GM12878 (cell line): ENCODE data around the gene MTIF2. TPM values are rescaled to one million over a fixed set of nuclear protein-coding genes. Genes with fewer than 3 reads are reported as not detected.
A peak's percentile ranks its signal among the peaks of the same experiment; 100 is the strongest.

Experiments
- CBX5 ChIP-seq: sonication (generic); IDR thresholded peaks from 2 replicates; pipeline ENCODE4 v1.6.1; 2016; ENCODE audit warnings: low read depth, moderate library complexity, mild to moderate bottlenecking, inconsistent platforms
- E4F1 ChIP-seq: fragments of 450-650 bp; IDR thresholded peaks from 2 replicates; pipeline ENCODE4 v1.6.1; 2018; ENCODE audit warnings: borderline replicate concordance, mild to moderate bottlenecking; ENCODE audit not compliant: partially characterized antibody
- ETV6 ChIP-seq, 2 experiments: fragments of 450-650 bp in 1 of 2; IDR thresholded peaks in 1 of 2; conservative IDR thresholded peaks in 1 of 2; 2 replicates each; pipeline ENCODE4 v1.6.1; 2014; ENCODE audit warnings: antibody characterized with exemption in 1 of 2, borderline replicate concordance in 1 of 2, low read depth in 1 of 2, mild to moderate bottlenecking in 1 of 2, moderate library complexity in 1 of 2
- IKZF1 ChIP-seq: fragments of 450-650 bp; conservative IDR thresholded peaks from 2 replicates; pipeline ENCODE4 v1.6.1; 2017; ENCODE audit warnings: antibody characterized with exemption, mild to moderate bottlenecking
- NFYA ChIP-seq: IDR thresholded peaks from 2 replicates; pipeline ENCODE4 v1.6.1; 2011; ENCODE audit warnings: low read depth, mild to moderate bottlenecking, low read length, improper control_type of control experiment, borderline replicate concordance
- NFYB ChIP-seq: IDR thresholded peaks from 2 replicates; pipeline ENCODE4 v1.6.1; 2011; ENCODE audit warnings: low read depth, mild to moderate bottlenecking, low read length, improper control_type of control experiment, moderate library complexity; ENCODE audit not compliant: insufficient read depth
- NR2F1 ChIP-seq: fragments of 450-650 bp; conservative IDR thresholded peaks from 2 replicates; pipeline ENCODE4 v1.6.1; 2017; ENCODE audit warnings: mild to moderate bottlenecking
- RELB ChIP-seq: fragments of 450-650 bp; IDR thresholded peaks from 2 replicates; pipeline ENCODE4 v1.6.1; 2017; ENCODE audit warnings: low read depth, mild to moderate bottlenecking, moderate library complexity
- SP1 ChIP-seq: IDR thresholded peaks from one replicate; pipeline ENCODE4 v1.6.1; 2011; ENCODE audit warnings: low read depth, low read length
- SRF ChIP-seq, 2 experiments: IDR thresholded peaks; 2 replicates each; pipeline ENCODE4 v1.6.1; 2011; ENCODE audit warnings: low read depth in 2 of 2, low read length in 2 of 2, mild to moderate bottlenecking in 1 of 2, moderate library complexity in 1 of 2
- STAT3 ChIP-seq: IDR thresholded peaks from 2 replicates; pipeline ENCODE4 v1.6.1; 2011; ENCODE audit warnings: low read depth, low read length, improper control_type of control experiment
- USF1 ChIP-seq: IDR thresholded peaks from 2 replicates; pipeline ENCODE4 v1.6.1; 2011; ENCODE audit warnings: borderline replicate concordance, low read depth, mild to moderate bottlenecking, moderate library complexity, mixed read lengths, low read length; ENCODE audit not compliant: insufficient read depth; ENCODE audit errors: extremely low read length
- polyA plus RNA-seq, 11 experiments: library from polyadenylated mRNA; depleted of rRNA in 4 of 11; unstranded in 6 of 11; stranded (reverse) in 5 of 11; fragments of >200 nt; fragmentation: Nextera tagmentation in 4 of 11; fragmentation: Illumina TruSeq in 1 of 11; extraction: Ambion mirVana in 4 of 11; extraction: Trizol in 1 of 11; gene quantifications; 1 replicate in 1 of 11; 2 replicates in 10 of 11; pipeline versions ENCODE4 v1.2.1 to v1.2.3, GENCODE V29; 2011 to 2016; ENCODE audit warnings: inconsistent platforms in 2 of 11, missing spikeins in 2 of 11, low read depth in 1 of 11
- total RNA-seq, 4 experiments: library from RNA; depleted of rRNA in 3 of 4; stranded (reverse); fragments of >200 nt in 3 of 4; fragmentation: Illumina TruSeq in 1 of 4; extraction: Trizol in 1 of 4; gene quantifications; 2 replicates each; pipeline versions ENCODE4 v1.2.1 to v1.2.3, GENCODE V29; 2013 to 2021
- TF ChIP-seq, protein P1 (sequence below): fragments of 450-650 bp; IDR thresholded peaks from 2 replicates; pipeline ENCODE4 v1.6.1; 2018; ENCODE audit warnings: mild to moderate bottlenecking, low read depth, moderate library complexity; ENCODE audit not compliant: partially characterized antibody
- TF ChIP-seq, protein P2 (sequence below): fragments of 450-650 bp; IDR thresholded peaks from 2 replicates; pipeline ENCODE4 v1.6.1; 2017; ENCODE audit warnings: mild to moderate bottlenecking, low read depth, inconsistent platforms; ENCODE audit not compliant: poor library complexity, severe bottlenecking
- TF ChIP-seq, protein P3 (sequence below): fragments of 150-350 bp; IDR thresholded peaks from 2 replicates; pipeline ENCODE4 v1.6.1; 2016; ENCODE audit warnings: low read depth, low read length

Gene MTIF2
- total and polyA plus RNA-seq, 10 of the 15 experiments (the other 5 are each of a cell fraction or from before 2014, with no cell fraction given) = 26.4 to 63.7 (median 40.0) TPM

- TF ChIP-seq, protein P1, sequence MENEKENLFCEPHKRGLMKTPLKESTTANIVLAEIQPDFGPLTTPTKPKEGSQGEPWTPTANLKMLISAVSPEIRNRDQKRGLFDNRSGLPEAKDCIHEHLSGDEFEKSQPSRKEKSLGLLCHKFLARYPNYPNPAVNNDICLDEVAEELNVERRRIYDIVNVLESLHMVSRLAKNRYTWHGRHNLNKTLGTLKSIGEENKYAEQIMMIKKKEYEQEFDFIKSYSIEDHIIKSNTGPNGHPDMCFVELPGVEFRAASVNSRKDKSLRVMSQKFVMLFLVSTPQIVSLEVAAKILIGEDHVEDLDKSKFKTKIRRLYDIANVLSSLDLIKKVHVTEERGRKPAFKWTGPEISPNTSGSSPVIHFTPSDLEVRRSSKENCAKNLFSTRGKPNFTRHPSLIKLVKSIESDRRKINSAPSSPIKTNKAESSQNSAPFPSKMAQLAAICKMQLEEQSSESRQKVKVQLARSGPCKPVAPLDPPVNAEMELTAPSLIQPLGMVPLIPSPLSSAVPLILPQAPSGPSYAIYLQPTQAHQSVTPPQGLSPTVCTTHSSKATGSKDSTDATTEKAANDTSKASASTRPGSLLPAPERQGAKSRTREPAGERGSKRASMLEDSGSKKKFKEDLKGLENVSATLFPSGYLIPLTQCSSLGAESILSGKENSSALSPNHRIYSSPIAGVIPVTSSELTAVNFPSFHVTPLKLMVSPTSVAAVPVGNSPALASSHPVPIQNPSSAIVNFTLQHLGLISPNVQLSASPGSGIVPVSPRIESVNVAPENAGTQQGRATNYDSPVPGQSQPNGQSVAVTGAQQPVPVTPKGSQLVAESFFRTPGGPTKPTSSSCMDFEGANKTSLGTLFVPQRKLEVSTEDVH = no peak
- TF ChIP-seq E4F1 (no peak), STAT3 (peak; percentile 36; the same call in 1 of the 2 replicates), SRF (IDR thresholded peaks at IDR 0.05; ENCODE audit: low read depth in 2 of 2, low read length in 2 of 2) (peak in 1 of 2 experiments; percentile 19; a peak in 1 of 4 replicates), CBX5 (0 out of 2 replicates have a peak, but pooled peaks have one; percentile 49), NFYA (no peak), RELB (no peak), SP1 (no peak), NR2F1 (peak; percentile 72), IKZF1 (no peak), USF1 (no peak), NFYB (no peak), ETV6 (conservative IDR thresholded peaks at IDR 0.05 in 1 of 2, IDR thresholded peaks at IDR 0.05 in 1 of 2; ENCODE audit: borderline replicate concordance in 1 of 2, low read depth in 1 of 2) (peak in 1 of 2 experiments; percentile 77; a peak in 2 of 4 replicates)
- TF ChIP-seq, protein P2, sequence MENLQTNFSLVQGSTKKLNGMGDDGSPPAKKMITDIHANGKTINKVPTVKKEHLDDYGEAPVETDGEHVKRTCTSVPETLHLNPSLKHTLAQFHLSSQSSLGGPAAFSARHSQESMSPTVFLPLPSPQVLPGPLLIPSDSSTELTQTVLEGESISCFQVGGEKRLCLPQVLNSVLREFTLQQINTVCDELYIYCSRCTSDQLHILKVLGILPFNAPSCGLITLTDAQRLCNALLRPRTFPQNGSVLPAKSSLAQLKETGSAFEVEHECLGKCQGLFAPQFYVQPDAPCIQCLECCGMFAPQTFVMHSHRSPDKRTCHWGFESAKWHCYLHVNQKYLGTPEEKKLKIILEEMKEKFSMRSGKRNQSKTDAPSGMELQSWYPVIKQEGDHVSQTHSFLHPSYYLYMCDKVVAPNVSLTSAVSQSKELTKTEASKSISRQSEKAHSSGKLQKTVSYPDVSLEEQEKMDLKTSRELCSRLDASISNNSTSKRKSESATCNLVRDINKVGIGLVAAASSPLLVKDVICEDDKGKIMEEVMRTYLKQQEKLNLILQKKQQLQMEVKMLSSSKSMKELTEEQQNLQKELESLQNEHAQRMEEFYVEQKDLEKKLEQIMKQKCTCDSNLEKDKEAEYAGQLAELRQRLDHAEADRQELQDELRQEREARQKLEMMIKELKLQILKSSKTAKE = peak; percentile 97
- TF ChIP-seq, protein P3, sequence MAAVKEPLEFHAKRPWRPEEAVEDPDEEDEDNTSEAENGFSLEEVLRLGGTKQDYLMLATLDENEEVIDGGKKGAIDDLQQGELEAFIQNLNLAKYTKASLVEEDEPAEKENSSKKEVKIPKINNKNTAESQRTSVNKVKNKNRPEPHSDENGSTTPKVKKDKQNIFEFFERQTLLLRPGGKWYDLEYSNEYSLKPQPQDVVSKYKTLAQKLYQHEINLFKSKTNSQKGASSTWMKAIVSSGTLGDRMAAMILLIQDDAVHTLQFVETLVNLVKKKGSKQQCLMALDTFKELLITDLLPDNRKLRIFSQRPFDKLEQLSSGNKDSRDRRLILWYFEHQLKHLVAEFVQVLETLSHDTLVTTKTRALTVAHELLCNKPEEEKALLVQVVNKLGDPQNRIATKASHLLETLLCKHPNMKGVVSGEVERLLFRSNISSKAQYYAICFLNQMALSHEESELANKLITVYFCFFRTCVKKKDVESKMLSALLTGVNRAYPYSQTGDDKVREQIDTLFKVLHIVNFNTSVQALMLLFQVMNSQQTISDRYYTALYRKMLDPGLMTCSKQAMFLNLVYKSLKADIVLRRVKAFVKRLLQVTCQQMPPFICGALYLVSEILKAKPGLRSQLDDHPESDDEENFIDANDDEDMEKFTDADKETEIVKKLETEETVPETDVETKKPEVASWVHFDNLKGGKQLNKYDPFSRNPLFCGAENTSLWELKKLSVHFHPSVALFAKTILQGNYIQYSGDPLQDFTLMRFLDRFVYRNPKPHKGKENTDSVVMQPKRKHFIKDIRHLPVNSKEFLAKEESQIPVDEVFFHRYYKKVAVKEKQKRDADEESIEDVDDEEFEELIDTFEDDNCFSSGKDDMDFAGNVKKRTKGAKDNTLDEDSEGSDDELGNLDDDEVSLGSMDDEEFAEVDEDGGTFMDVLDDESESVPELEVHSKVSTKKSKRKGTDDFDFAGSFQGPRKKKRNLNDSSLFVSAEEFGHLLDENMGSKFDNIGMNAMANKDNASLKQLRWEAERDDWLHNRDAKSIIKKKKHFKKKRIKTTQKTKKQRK = no peak
Observed at GRCh38 chr2:55311444-55311870, 42.4 kb upstream of the MTIF2 start (continued).
